Liver (tissue), 9 donors: ENCODE results near the gene ARNT2. TPM values are rescaled to one million over a fixed set of nuclear protein-coding genes. Genes with fewer than 3 reads are reported as not detected.

ENCODE experiments used
- DNase-seq: peaks from one replicate; pipeline ENCODE4 v3.0.0-alpha.2; 2017; ENCODE audit warnings: low spot score
- H3K27ac ChIP-seq, 2 donors: one replicate each; pipeline ENCODE4 v1.7.0; 2013; ENCODE audit warnings: inconsistent platforms in 2 of 2, low read length in 2 of 2, control low read depth in 1 of 2, low read depth in 1 of 2, mild to moderate bottlenecking in 1 of 2
- H3K27me3 ChIP-seq, 4 donors: one replicate each; pipeline versions ENCODE4 v1.6.1 to v1.7.0; 2013; ENCODE audit warnings: low read length in 3 of 4, inconsistent platforms in 1 of 4, mild to moderate bottlenecking in 1 of 4, moderate library complexity in 1 of 4; ENCODE audit not compliant: control insufficient read depth in 4 of 4, insufficient read depth in 4 of 4
- H3K36me3 ChIP-seq, 4 donors: one replicate each; pipeline versions ENCODE4 v1.6.1 to v1.7.0; 2013; ENCODE audit warnings: low read length in 3 of 4, mild to moderate bottlenecking in 3 of 4, low read depth in 1 of 4, moderate library complexity in 1 of 4; ENCODE audit not compliant: control insufficient read depth in 4 of 4, insufficient read depth in 3 of 4
- H3K4me1 ChIP-seq, 4 donors: one replicate each; pipeline versions ENCODE4 v1.6.1 to v1.7.0; 2013; ENCODE audit warnings: low read length in 3 of 4, mild to moderate bottlenecking in 3 of 4, moderate library complexity in 1 of 4; ENCODE audit not compliant: control insufficient read depth in 4 of 4, insufficient read depth in 4 of 4
- H3K4me3 ChIP-seq, 3 donors: one replicate each; pipeline versions ENCODE4 v1.6.1 to v1.7.0; 2013; ENCODE audit warnings: low read length in 3 of 3, control low read depth in 1 of 3, low read depth in 1 of 3, mild to moderate bottlenecking in 1 of 3
- H3K9ac ChIP-seq, 2 donors: one replicate each; pipeline ENCODE4 v1.7.0; 2013; ENCODE audit warnings: low read length in 2 of 2, mild to moderate bottlenecking in 2 of 2, moderate library complexity in 2 of 2, control low read depth in 1 of 2, low read depth in 1 of 2
- H3K9me3 ChIP-seq, 4 donors: one replicate each; pipeline versions ENCODE4 v1.6.1 to v1.7.0; 2013; ENCODE audit warnings: low read length in 3 of 4; ENCODE audit not compliant: control insufficient read depth in 4 of 4
- EGR1 ChIP-seq, 2 donors: IDR thresholded peaks; 2 replicates each; pipeline ENCODE4 v1.6.1; 2016 to 2018; ENCODE audit warnings: antibody characterized with exemption in 2 of 2, low read depth in 2 of 2
- FOXA2 ChIP-seq: IDR thresholded peaks from 2 replicates; pipeline ENCODE4 v1.6.1; 2016; ENCODE audit warnings: antibody characterized with exemption
- GABPA ChIP-seq, 2 donors: IDR thresholded peaks in 1 of 2; conservative IDR thresholded peaks in 1 of 2; 2 replicates each; pipeline ENCODE4 v1.6.1; 2016; ENCODE audit warnings: antibody characterized with exemption in 2 of 2, mild to moderate bottlenecking in 1 of 2, moderate library complexity in 1 of 2
- JUND ChIP-seq, 2 donors: IDR thresholded peaks; 2 replicates each; pipeline ENCODE4 v1.6.1; 2016; ENCODE audit warnings: antibody characterized with exemption in 2 of 2
- NR2F2 ChIP-seq: IDR thresholded peaks from 2 replicates; pipeline ENCODE4 v1.6.1; 2016; ENCODE audit warnings: antibody characterized with exemption
- RAD21 ChIP-seq, 2 donors: IDR thresholded peaks; 2 replicates each; pipeline ENCODE4 v1.6.1; 2016; ENCODE audit warnings: antibody characterized with exemption in 2 of 2, mild to moderate bottlenecking in 2 of 2
- RXRA ChIP-seq, 2 donors: IDR thresholded peaks; 2 replicates each; pipeline ENCODE4 v1.6.1; 2017 to 2018; ENCODE audit warnings: antibody characterized with exemption in 2 of 2, mild to moderate bottlenecking in 1 of 2
- SP1 ChIP-seq: IDR thresholded peaks from 2 replicates; pipeline ENCODE4 v1.6.1; 2018; ENCODE audit warnings: antibody characterized with exemption, mild to moderate bottlenecking
- TAF1 ChIP-seq: conservative IDR thresholded peaks from 2 replicates; pipeline ENCODE4 v1.6.1; 2016; ENCODE audit warnings: antibody characterized with exemption, mild to moderate bottlenecking
- WGBS: extraction: QIAGEN DNeasy Blood & Tissue Kit; methylation state at CpG from one replicate; pipeline ENCODE4 v1.1.7; 2013; 5-methylcytosine and 5-hydroxymethylcytosine counted together
- polyA plus RNA-seq, 2 donors: library from polyadenylated mRNA; stranded (reverse) in 1 of 2; unstranded in 1 of 2; fragments of 200-250 nt in 1 of 2; fragments of >200 nt in 1 of 2; fragmentation: Nextera tagmentation in 1 of 2; extraction: Ambion mirVana in 1 of 2; gene quantifications; one replicate each; pipeline versions ENCODE4 v1.2.1 to v1.2.3, GENCODE V29; 2013 to 2015
- total RNA-seq, 2 donors: library from RNA; depleted of rRNA; stranded (reverse); fragments of >200 nt; gene quantifications; one replicate each; pipeline ENCODE4 v1.2.3, GENCODE V29; 2014
- TF ChIP-seq, protein P1 (sequence below): IDR thresholded peaks from 2 replicates; pipeline ENCODE4 v1.6.1; 2016; ENCODE audit warnings: antibody characterized with exemption, mild to moderate bottlenecking
- TF ChIP-seq, protein P2 (sequence below): IDR thresholded peaks from 2 replicates; pipeline ENCODE4 v1.6.1; 2016; ENCODE audit warnings: antibody characterized with exemption
- TF ChIP-seq, protein P3 (sequence below): IDR thresholded peaks from 2 replicates; pipeline ENCODE4 v1.6.1; 2016; ENCODE audit warnings: antibody characterized with exemption
- TF ChIP-seq, protein P4 (sequence below): IDR thresholded peaks from 2 replicates; pipeline ENCODE4 v1.6.1; 2016; ENCODE audit warnings: antibody characterized with exemption
- donor health status: healthy.
- donor health status: healthy.
- donor health status: healthy.
- donor health status: healthy.
- donor health status: healthy.

Gene ARNT2
- total and polyA plus RNA-seq, 4 donors = 0.17 to 0.92 (median 0.54) TPM

DNA sequence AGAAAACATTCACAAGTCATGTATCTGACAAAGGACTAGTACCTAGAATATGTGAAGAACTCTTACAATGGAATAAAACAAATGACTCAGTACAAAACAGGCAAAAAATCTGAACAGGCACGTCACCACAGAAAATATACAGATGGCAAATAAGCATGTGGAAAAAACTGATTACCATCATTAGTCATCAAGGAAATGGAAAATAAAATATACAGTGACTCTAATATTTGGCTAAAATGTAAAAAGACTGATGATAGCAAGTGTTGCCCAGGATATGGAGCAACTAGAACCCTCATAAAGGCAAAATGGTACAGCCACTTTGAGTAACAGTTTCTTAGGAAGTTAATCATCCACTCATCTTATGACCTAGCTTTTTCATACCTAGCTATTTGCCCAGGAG lies 195.2 kb downstream of the ARNT2 start (continued):
- TF ChIP-seq, protein P1, sequence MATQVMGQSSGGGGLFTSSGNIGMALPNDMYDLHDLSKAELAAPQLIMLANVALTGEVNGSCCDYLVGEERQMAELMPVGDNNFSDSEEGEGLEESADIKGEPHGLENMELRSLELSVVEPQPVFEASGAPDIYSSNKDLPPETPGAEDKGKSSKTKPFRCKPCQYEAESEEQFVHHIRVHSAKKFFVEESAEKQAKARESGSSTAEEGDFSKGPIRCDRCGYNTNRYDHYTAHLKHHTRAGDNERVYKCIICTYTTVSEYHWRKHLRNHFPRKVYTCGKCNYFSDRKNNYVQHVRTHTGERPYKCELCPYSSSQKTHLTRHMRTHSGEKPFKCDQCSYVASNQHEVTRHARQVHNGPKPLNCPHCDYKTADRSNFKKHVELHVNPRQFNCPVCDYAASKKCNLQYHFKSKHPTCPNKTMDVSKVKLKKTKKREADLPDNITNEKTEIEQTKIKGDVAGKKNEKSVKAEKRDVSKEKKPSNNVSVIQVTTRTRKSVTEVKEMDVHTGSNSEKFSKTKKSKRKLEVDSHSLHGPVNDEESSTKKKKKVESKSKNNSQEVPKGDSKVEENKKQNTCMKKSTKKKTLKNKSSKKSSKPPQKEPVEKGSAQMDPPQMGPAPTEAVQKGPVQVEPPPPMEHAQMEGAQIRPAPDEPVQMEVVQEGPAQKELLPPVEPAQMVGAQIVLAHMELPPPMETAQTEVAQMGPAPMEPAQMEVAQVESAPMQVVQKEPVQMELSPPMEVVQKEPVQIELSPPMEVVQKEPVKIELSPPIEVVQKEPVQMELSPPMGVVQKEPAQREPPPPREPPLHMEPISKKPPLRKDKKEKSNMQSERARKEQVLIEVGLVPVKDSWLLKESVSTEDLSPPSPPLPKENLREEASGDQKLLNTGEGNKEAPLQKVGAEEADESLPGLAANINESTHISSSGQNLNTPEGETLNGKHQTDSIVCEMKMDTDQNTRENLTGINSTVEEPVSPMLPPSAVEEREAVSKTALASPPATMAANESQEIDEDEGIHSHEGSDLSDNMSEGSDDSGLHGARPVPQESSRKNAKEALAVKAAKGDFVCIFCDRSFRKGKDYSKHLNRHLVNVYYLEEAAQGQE = no peak
- no peak for TF ChIP-seq TAF1

DNA sequence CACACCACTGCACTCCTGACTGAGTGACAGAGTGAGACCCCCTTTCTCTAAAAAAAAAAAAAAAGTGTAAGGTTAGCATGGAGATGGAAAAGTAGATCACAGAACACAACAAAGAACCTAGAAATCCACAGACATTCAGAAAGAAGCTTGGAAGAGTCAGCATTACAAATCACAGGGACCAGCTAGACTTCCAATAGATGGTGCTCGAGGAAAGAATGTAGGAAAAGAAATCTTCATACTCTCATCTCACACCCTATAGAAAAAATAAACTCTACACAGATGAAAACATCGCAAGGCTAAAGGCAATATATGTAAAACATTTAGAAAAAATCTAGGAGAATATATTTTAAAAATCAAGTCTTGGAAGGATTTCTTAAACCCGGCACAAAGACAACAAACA lies 196.4 kb downstream of the ARNT2 start:
- no peak overlapping the region for H3K27ac ChIP-seq
- TF ChIP-seq JUND (IDR thresholded peaks at IDR 0.05) = no peak
- no peak for TF ChIP-seq EGR1 (IDR thresholded peaks at IDR 0.05; ENCODE audit: low read depth in 2 of 2)
- TF ChIP-seq TAF1 = no peak
- TF ChIP-seq NR2F2 = no peak
- TF ChIP-seq, protein P2, sequence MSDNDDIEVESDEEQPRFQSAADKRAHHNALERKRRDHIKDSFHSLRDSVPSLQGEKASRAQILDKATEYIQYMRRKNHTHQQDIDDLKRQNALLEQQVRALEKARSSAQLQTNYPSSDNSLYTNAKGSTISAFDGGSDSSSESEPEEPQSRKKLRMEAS = no peak
- TF ChIP-seq RAD21 (IDR thresholded peaks at IDR 0.05) = no peak
- no peak for TF ChIP-seq FOXA2
- TF ChIP-seq RXRA (IDR thresholded peaks at IDR 0.05) = no peak
- TF ChIP-seq, protein P3, sequence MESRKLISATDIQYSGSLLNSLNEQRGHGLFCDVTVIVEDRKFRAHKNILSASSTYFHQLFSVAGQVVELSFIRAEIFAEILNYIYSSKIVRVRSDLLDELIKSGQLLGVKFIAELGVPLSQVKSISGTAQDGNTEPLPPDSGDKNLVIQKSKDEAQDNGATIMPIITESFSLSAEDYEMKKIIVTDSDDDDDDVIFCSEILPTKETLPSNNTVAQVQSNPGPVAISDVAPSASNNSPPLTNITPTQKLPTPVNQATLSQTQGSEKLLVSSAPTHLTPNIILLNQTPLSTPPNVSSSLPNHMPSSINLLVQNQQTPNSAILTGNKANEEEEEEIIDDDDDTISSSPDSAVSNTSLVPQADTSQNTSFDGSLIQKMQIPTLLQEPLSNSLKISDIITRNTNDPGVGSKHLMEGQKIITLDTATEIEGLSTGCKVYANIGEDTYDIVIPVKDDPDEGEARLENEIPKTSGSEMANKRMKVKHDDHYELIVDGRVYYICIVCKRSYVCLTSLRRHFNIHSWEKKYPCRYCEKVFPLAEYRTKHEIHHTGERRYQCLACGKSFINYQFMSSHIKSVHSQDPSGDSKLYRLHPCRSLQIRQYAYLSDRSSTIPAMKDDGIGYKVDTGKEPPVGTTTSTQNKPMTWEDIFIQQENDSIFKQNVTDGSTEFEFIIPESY = no peak
- TF ChIP-seq, protein P1 = no peak
- no peak for DNase-seq
- H3K9ac ChIP-seq = no peak overlapping the region
- no peaks in the 10 kb centered on the region for H3K27me3 ChIP-seq
- H3K9me3 ChIP-seq = no peaks in the 10 kb centered on the region
- 89% methylated on average over 3 of the region's 3 CpGs for WGBS
- no peak overlapping the region for H3K4me3 ChIP-seq
- no peaks in the 10 kb centered on the region for H3K36me3 ChIP-seq
- no peaks in the 10 kb centered on the region for H3K4me1 ChIP-seq

DNA sequence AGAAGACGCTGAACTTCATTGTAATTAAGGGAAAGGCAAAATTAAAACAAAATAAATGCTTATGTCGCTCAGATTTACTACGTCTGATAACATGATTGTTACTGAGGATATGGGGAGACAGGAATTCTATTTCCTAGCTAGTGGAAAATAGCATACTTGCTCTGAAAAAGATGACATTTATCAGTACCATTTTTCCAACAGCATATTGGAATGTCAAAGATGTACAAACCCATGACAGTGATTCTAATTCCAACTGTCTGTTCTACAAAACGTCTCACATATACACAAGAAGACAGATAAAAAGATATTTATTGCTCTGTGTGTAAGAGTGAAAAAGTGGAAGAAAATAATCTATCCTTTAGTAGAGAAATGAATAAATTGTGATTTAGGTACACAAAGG lies 197.1 kb downstream of the ARNT2 start:
- H3K27ac ChIP-seq = no peak overlapping the region
- H3K36me3 ChIP-seq = no peaks in the 10 kb centered on the region
- no peaks in the 10 kb centered on the region for H3K4me1 ChIP-seq
- H3K27me3 ChIP-seq = no peaks in the 10 kb centered on the region
- 72% methylated on average over 4 of the region's 4 CpGs for WGBS
- no peaks in the 10 kb centered on the region for H3K9me3 ChIP-seq
- H3K4me3 ChIP-seq = no peak overlapping the region
- no peak overlapping the region for H3K9ac ChIP-seq
- DNase-seq = no peak
- no peak for TF ChIP-seq GABPA (IDR thresholded peaks at IDR 0.05 in 1 of 2, conservative IDR thresholded peaks at IDR 0.05 in 1 of 2)
- TF ChIP-seq, protein P3 = no peak
- TF ChIP-seq, protein P1 = no peak
- TF ChIP-seq, protein P4, sequence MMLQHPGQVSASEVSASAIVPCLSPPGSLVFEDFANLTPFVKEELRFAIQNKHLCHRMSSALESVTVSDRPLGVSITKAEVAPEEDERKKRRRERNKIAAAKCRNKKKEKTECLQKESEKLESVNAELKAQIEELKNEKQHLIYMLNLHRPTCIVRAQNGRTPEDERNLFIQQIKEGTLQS = no peak
- TF ChIP-seq RXRA (IDR thresholded peaks at IDR 0.05) = no peak
- no peak for TF ChIP-seq SP1
- TF ChIP-seq, protein P2 = no peak
- no peak for TF ChIP-seq FOXA2
